ENCODE data around the gene PEX11G. TPM values are rescaled to one million over a fixed set of nuclear protein-coding genes. Genes with fewer than 3 reads are reported as not detected.
"Not testable (repeated sequence)": the region's sequence is repeated elsewhere in the genome, so short reads cannot be mapped to it uniquely, and the experiment has no call there.

The PEX11G gene
- total RNA-seq, 1 donor from 2014 or later, result 2.6 TPM

GRCh38 chr19:7450243-7451223 lies 38.3 kb downstream of the PEX11G start:
- H3K9me3 Mint-ChIP-seq (ENCODE audit: low read depth), result peaks cover 15% of the 10 kb centered on the region
- H3K4me3 Mint-ChIP-seq (ENCODE audit: unreplicated experiment), result no peak overlapping the region
- peaks cover 39% of the 10 kb centered on the region for H3K36me3 Mint-ChIP-seq (ENCODE audit: low read depth)
- no peaks in the 10 kb centered on the region for H3K27me3 Mint-ChIP-seq (ENCODE audit: low read depth)
- H3K4me1 Mint-ChIP-seq (ENCODE audit: low read depth), result no peaks in the 10 kb centered on the region
- no peak for TF ChIP-seq CTCF (IDR thresholded peaks at IDR 0.05)
- H3K27ac Mint-ChIP-seq (ENCODE audit: unreplicated experiment), result no peak overlapping the region
- no peak for DNase-seq (ENCODE audit: low spot score)

- peaks cover 32% of the 10 kb centered on the region for H3K36me3 Mint-ChIP-seq (ENCODE audit: low read depth)
- not testable (repeated sequence) for H3K27ac Mint-ChIP-seq (ENCODE audit: unreplicated experiment); H3K4me1 Mint-ChIP-seq (ENCODE audit: low read depth); DNase-seq (ENCODE audit: low spot score); H3K27me3 Mint-ChIP-seq (ENCODE audit: low read depth); H3K4me3 Mint-ChIP-seq (ENCODE audit: unreplicated experiment)
- peaks cover 11% of the 10 kb centered on the region for H3K9me3 Mint-ChIP-seq (ENCODE audit: low read depth)
Observed at GRCh38 chr19:7449391-7450070, 39.3 kb downstream of the PEX11G start.

- no peak for TF ChIP-seq CTCF (IDR thresholded peaks at IDR 0.05)
- Mint-ChIP-seq H3K36me3 (ENCODE audit: low read depth) (peaks cover 29% of the 10 kb centered on the region), H3K27me3 (ENCODE audit: low read depth) (no peaks in the 10 kb centered on the region), H3K27ac (ENCODE audit: unreplicated experiment) (no peak overlapping the region), H3K4me3 (ENCODE audit: unreplicated experiment) (no peak overlapping the region), H3K4me1 (ENCODE audit: low read depth) (no peaks in the 10 kb centered on the region), H3K9me3 (ENCODE audit: low read depth) (peaks cover 9% of the 10 kb centered on the region)
- no peak for DNase-seq (ENCODE audit: low spot score)
Observed at GRCh38 chr19:7447648-7448047, 41.2 kb downstream of the PEX11G start.

- peaks cover under 1% of the 10 kb centered on the region for H3K9me3 Mint-ChIP-seq (ENCODE audit: low read depth)
- no peak overlapping the region for H3K27ac Mint-ChIP-seq (ENCODE audit: unreplicated experiment)
- peaks cover 6% of the 10 kb centered on the region for H3K4me1 Mint-ChIP-seq (ENCODE audit: low read depth)
- no peak overlapping the region for H3K4me3 Mint-ChIP-seq (ENCODE audit: unreplicated experiment)
- H3K27me3 Mint-ChIP-seq (ENCODE audit: low read depth), result no peaks in the 10 kb centered on the region
- no peak for DNase-seq (ENCODE audit: low spot score)
- peaks cover 21% of the 10 kb centered on the region for H3K36me3 Mint-ChIP-seq (ENCODE audit: low read depth)
- TF ChIP-seq CTCF (IDR thresholded peaks at IDR 0.05), result no peak
Observed at GRCh38 chr19:7445104-7445503, 43.7 kb downstream of the PEX11G start.

GRCh38 chr19:7444042-7444441 lies 44.8 kb downstream of the PEX11G start:
- Mint-ChIP-seq H3K27ac (ENCODE audit: unreplicated experiment) (no peak overlapping the region), H3K36me3 (ENCODE audit: low read depth) (peaks cover 20% of the 10 kb centered on the region), H3K9me3 (ENCODE audit: low read depth) (no peaks in the 10 kb centered on the region), H3K4me3 (ENCODE audit: unreplicated experiment) (no peak overlapping the region), H3K27me3 (ENCODE audit: low read depth) (no peaks in the 10 kb centered on the region), H3K4me1 (ENCODE audit: low read depth) (peaks cover 6% of the 10 kb centered on the region)
- DNase-seq (ENCODE audit: low spot score), result no peak
- TF ChIP-seq CTCF (IDR thresholded peaks at IDR 0.05), result no peak

Data from chondrocyte (in vitro differentiated cells).